Testis (tissue), 2 donors: Measurements from ENCODE around the gene LIX1L.

Experiments
- CTCF ChIP-seq, 3 experiments: fragments of 450-650 bp in 2 of 3; fragments of 200-600 bp in 1 of 3; sonication (generic) in 1 of 3; IDR thresholded peaks; one replicate each; pipeline ENCODE4 v1.5.1; 2016 to 2019; ENCODE audit warnings: antibody characterized with exemption in 3 of 3, mild to moderate bottlenecking in 2 of 3, moderate library complexity in 1 of 3
- POLR2A ChIP-seq: fragments of 450-650 bp; IDR thresholded peaks from one replicate; pipeline ENCODE4 v1.6.1; 2017; ENCODE audit warnings: antibody characterized with exemption, mild to moderate bottlenecking, moderate library complexity

DNA sequence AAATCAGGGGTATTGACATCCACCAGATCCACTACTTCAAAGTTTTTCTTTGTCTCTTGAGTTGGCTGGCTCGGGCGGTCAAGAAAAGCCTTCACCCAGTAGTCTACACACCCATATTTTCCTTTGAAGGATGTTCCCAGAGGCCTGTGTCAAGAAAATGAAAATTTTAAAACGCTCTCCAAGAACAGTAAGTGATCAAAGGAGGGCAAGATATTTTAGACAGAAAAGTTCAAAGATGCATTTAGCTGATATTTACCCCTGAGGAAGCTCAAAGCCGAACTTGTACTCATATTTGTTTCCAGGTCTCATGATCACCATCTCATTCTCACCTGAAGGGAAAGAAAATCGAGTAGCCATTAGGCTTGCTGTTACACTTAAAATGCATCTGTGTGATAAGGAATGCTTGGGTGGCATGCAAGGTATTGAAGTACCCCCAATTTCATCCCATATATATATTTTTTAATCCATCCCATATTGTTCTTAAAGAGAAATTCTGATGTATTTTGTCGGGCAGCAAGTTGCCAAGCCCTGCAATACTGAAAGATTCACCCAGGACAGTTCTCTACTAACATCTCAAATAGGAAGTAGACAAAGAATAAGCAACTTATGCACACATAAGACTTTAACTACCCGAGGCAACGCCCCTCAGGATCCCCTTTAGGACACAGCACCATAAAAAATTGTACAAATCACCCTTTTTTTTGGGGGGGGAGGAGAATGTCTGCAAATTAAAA lies 37.5 kb upstream of the LIX1L start:
- TF ChIP-seq CTCF (IDR thresholded peaks at IDR 0.05) (no peak), POLR2A (no peak)
